ENCODE measurements around the gene CFAP74. TPM values are rescaled to one million over a fixed set of nuclear protein-coding genes. Genes with fewer than 3 reads are reported as not detected.

The CFAP74 gene
- total and polyA plus RNA-seq, 2 of the 13 experiments (the other 11 are each of a cell fraction or from before 2014, with no cell fraction given), result 0.27 to 0.62 TPM

DNA sequence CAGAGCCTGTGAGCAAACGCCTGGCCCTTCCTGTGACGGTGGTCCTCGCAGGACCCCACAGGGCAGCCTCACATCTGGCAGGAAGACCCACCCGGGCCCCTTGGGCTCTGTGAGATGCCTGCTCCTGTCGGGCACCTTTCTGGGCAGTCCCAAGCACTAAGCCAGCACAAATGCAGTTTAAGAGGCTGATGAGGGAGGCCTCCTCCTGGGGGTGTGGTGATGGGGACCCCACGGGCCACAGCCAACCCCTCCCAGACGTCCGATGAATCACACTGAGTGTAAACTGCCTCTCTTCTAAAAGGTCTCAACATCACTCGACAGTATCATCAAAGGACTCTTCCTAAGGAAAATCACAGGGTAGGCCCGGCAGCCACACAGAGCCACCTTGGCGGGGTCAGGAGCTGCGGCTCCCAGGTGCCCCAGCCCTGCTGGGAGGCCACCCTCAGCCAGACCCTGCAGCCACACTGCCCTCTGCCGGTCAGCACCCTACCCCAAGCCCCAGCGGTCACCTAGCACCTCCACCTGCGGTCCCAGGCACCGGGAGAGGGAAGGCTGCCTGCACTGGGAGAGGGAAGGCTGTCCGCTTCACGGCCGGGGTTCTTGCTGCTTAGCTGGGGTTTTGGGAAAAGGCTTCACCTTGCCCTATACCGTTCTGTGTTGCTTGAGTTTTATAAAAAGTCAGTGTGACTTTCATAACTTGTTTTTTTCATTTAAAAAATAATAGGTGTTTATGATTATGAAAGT is 42.8 kb upstream of the CFAP74 start (continued):
- TF ChIP-seq, protein P1, sequence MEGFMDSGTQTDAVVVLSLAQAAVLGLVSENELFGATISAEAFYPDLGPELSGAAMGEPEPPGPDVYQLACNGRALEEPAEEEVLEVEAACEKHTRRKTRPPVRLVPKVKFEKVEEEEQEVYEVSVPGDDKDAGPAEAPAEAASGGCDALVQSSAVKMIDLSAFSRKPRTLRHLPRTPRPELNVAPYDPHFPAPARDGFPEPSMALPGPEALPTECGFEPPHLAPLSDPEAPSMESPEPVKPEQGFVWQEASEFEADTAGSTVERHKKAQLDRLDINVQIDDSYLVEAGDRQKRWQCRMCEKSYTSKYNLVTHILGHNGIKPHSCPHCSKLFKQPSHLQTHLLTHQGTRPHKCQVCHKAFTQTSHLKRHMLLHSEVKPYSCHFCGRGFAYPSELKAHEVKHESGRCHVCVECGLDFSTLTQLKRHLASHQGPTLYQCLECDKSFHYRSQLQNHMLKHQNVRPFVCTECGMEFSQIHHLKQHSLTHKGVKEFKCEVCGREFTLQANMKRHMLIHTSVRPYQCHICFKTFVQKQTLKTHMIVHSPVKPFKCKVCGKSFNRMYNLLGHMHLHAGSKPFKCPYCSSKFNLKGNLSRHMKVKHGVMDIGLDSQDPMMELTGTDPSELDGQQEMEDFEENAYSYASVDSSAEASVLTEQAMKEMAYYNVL (CRISPR knock-in tag; IDR thresholded peaks at IDR 0.05; ENCODE audit: borderline replicate concordance), result no peak
- TF ChIP-seq ZNF841 (CRISPR knock-in tag; IDR thresholded peaks at IDR 0.05; ENCODE audit: borderline replicate concordance) (no peak), ZNF775 (CRISPR knock-in tag; IDR thresholded peaks at IDR 0.05; ENCODE audit: borderline replicate concordance) (no peak), ZKSCAN1 (IDR thresholded peaks at IDR 0.05; ENCODE audit: low read length) (no peak), KDM5A (IDR thresholded peaks at IDR 0.05; ENCODE audit: borderline replicate concordance, low read length) (no peak), FOXC1 (CRISPR knock-in tag; IDR thresholded peaks at IDR 0.05; ENCODE audit: borderline replicate concordance) (no peak), MAFF (IDR thresholded peaks at IDR 0.05; ENCODE audit: low read depth, low read length) (no peak), ZNF230 (CRISPR knock-in tag; IDR thresholded peaks at IDR 0.05) (no peak), ZFY (CRISPR knock-in tag; IDR thresholded peaks at IDR 0.05) (no peak), NCOA2 (CRISPR knock-in tag; IDR thresholded peaks at IDR 0.05) (no peak), DDIT3 (CRISPR knock-in tag; IDR thresholded peaks at IDR 0.05) (no peak), MIER2 (CRISPR knock-in tag; IDR thresholded peaks at IDR 0.05) (no peak), ATAD3A (CRISPR knock-in tag; IDR thresholded peaks at IDR 0.05) (no peak), RAD21 (CRISPR knock-in tag; IDR thresholded peaks at IDR 0.05) (peak; percentile 85), KAT2B (IDR thresholded peaks at IDR 0.05; ENCODE audit: borderline replicate concordance, low read depth, low read length) (no peak), ZNF331 (CRISPR knock-in tag; IDR thresholded peaks at IDR 0.05) (peak; percentile 65), U2AF1 (optimal IDR thresholded peaks at IDR 0.05; ENCODE audit: low read depth, low read length) (no peak)
- TF ChIP-seq, protein P2, sequence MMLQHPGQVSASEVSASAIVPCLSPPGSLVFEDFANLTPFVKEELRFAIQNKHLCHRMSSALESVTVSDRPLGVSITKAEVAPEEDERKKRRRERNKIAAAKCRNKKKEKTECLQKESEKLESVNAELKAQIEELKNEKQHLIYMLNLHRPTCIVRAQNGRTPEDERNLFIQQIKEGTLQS (CRISPR knock-in tag; IDR thresholded peaks at IDR 0.05), result no peak
- TF ChIP-seq, protein P3, sequence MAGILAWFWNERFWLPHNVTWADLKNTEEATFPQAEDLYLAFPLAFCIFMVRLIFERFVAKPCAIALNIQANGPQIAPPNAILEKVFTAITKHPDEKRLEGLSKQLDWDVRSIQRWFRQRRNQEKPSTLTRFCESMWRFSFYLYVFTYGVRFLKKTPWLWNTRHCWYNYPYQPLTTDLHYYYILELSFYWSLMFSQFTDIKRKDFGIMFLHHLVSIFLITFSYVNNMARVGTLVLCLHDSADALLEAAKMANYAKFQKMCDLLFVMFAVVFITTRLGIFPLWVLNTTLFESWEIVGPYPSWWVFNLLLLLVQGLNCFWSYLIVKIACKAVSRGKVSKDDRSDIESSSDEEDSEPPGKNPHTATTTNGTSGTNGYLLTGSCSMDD (CRISPR knock-in tag; IDR thresholded peaks at IDR 0.05), result no peak
- TF ChIP-seq, protein P4, sequence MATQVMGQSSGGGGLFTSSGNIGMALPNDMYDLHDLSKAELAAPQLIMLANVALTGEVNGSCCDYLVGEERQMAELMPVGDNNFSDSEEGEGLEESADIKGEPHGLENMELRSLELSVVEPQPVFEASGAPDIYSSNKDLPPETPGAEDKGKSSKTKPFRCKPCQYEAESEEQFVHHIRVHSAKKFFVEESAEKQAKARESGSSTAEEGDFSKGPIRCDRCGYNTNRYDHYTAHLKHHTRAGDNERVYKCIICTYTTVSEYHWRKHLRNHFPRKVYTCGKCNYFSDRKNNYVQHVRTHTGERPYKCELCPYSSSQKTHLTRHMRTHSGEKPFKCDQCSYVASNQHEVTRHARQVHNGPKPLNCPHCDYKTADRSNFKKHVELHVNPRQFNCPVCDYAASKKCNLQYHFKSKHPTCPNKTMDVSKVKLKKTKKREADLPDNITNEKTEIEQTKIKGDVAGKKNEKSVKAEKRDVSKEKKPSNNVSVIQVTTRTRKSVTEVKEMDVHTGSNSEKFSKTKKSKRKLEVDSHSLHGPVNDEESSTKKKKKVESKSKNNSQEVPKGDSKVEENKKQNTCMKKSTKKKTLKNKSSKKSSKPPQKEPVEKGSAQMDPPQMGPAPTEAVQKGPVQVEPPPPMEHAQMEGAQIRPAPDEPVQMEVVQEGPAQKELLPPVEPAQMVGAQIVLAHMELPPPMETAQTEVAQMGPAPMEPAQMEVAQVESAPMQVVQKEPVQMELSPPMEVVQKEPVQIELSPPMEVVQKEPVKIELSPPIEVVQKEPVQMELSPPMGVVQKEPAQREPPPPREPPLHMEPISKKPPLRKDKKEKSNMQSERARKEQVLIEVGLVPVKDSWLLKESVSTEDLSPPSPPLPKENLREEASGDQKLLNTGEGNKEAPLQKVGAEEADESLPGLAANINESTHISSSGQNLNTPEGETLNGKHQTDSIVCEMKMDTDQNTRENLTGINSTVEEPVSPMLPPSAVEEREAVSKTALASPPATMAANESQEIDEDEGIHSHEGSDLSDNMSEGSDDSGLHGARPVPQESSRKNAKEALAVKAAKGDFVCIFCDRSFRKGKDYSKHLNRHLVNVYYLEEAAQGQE (IDR thresholded peaks at IDR 0.05; ENCODE audit: borderline replicate concordance in 1 of 2, low read depth in 1 of 2, low read length in 2 of 2), result no peak
- TF ChIP-seq, protein P5, sequence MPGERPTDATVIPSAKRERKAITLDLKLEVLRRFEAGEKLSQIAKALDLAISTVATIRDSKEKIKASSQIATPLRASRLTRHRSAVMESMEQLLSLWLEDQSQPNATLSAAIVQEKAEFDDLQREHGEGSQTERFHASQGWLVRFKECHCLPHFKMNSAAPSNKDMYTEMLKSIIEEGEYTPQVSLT (CRISPR knock-in tag; IDR thresholded peaks at IDR 0.05; ENCODE audit: borderline replicate concordance, low read depth), result no peak

All from HepG2 (cell line).